ENCODE data around the gene AMPH.

GRCh38 chr7:38372290-38372689, 258.9 kb downstream of the AMPH start:
- TF ChIP-seq, protein P1, sequence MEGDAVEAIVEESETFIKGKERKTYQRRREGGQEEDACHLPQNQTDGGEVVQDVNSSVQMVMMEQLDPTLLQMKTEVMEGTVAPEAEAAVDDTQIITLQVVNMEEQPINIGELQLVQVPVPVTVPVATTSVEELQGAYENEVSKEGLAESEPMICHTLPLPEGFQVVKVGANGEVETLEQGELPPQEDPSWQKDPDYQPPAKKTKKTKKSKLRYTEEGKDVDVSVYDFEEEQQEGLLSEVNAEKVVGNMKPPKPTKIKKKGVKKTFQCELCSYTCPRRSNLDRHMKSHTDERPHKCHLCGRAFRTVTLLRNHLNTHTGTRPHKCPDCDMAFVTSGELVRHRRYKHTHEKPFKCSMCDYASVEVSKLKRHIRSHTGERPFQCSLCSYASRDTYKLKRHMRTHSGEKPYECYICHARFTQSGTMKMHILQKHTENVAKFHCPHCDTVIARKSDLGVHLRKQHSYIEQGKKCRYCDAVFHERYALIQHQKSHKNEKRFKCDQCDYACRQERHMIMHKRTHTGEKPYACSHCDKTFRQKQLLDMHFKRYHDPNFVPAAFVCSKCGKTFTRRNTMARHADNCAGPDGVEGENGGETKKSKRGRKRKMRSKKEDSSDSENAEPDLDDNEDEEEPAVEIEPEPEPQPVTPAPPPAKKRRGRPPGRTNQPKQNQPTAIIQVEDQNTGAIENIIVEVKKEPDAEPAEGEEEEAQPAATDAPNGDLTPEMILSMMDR (IDR thresholded peaks at IDR 0.05) = no peak
- TF ChIP-seq POLR2A (IDR thresholded peaks at IDR 0.05) = no peak

All from testis (tissue), 2 donors.